Measurements from ENCODE around the gene PCNX1.

GRCh38 chr14:70987041-70987440, 79.8 kb downstream of the PCNX1 start:
- TF ChIP-seq CTCF (conservative IDR thresholded peaks at IDR 0.05 in 1 of 2, IDR thresholded peaks at IDR 0.05 in 1 of 2; ENCODE audit: low read depth in 1 of 2, low read length in 2 of 2): no peak
- TF ChIP-seq EZH2 (IDR thresholded peaks at IDR 0.05; ENCODE audit: low read length, missing control alignments): no peak
